ENCODE measurements around the gene ZRANB2. TPM values are rescaled to one million over a fixed set of nuclear protein-coding genes. Genes with fewer than 3 reads are reported as not detected.
A peak's percentile ranks its signal among the peaks of the same experiment; 100 is the strongest.

Gene ZRANB2
- total RNA-seq, 1 experiment from 2014 or later = 103 TPM

GRCh38 chr1:71093938-71094337 lies 13.1 kb upstream of the ZRANB2 start:
- Mint-ChIP-seq H3K27ac (no peak overlapping the region), H3K4me1 (peaks cover 0 to 5% of the 10 kb centered on the region in 2 experiments; a peak in 2 of 4 replicates), H3K4me3 (no peak overlapping the region), H3K9me3 (no peaks in the 10 kb centered on the region), H3K36me3 (ENCODE audit: insufficient read depth in 1 of 3, low read depth in 3 of 3) (no peaks in the 10 kb centered on the region), H3K27me3 (ENCODE audit: low read depth) (no peaks in the 10 kb centered on the region)
- Histone ChIP-seq H4K20me1 (ENCODE audit: control insufficient read depth, insufficient read depth, insufficient read length) (no peaks in the 10 kb centered on the region), H4K91ac (ENCODE audit: insufficient read length, low read depth, low read length) (no peak overlapping the region), H3K4me2 (ENCODE audit: insufficient read depth, insufficient read length, low read length) (no peak overlapping the region), H3K56ac (ENCODE audit: insufficient read length, low read depth, low read length) (no peak overlapping the region), H3K4me1 (ENCODE audit: insufficient read depth, low read length) (no peaks in the 10 kb centered on the region), H3K18ac (ENCODE audit: insufficient read length, low read depth, low read length) (no peak overlapping the region), H3K23ac (ENCODE audit: insufficient read length, low read depth, low read length) (no peak overlapping the region), H2BK120ac (ENCODE audit: low read depth, low read length, poor library complexity, severe bottlenecking) (no peak overlapping the region), H2BK20ac (ENCODE audit: low read depth, low read length, poor library complexity, severe bottlenecking) (no peak overlapping the region), H3K9me3 (ENCODE audit: control insufficient read depth, low read depth, low read length) (no peaks in the 10 kb centered on the region), H3K79me1 (ENCODE audit: insufficient read depth, low read depth, low read length, poor library complexity, severe bottlenecking) (no peaks in the 10 kb centered on the region), H2AK5ac (ENCODE audit: insufficient read length, low read length) (no peak overlapping the region), H3K27me3 (ENCODE audit: insufficient read depth, low read length) (no peaks in the 10 kb centered on the region), H4K8ac (replicated peaks; ENCODE audit: insufficient read length, low read depth, low read length) (no peak overlapping the region), H2AFZ (ENCODE audit: low read length) (no peak overlapping the region), H3K4ac (ENCODE audit: low read depth, low read length) (no peak overlapping the region), H2BK5ac (ENCODE audit: insufficient read length, low read length) (no peak overlapping the region), H3K23me2 (ENCODE audit: insufficient read length, low read depth, low read length, poor library complexity, severe bottlenecking) (no peaks in the 10 kb centered on the region), H4K5ac (ENCODE audit: insufficient read length, low read depth, low read length) (no peak overlapping the region), H3K79me2 (ENCODE audit: insufficient read depth, low read length) (no peaks in the 10 kb centered on the region), H3T11ph (ENCODE audit: low read length) (no peak overlapping the region), H3K9ac (ENCODE audit: extremely low read depth, insufficient read length, low read length) (no peak overlapping the region), H3K27ac (ENCODE audit: insufficient read length, low read depth, low read length) (no peak overlapping the region), H2BK12ac (ENCODE audit: insufficient read length, low read depth, low read length) (no peak overlapping the region), H2BK15ac (ENCODE audit: low read depth, low read length) (no peak overlapping the region), H3K14ac (ENCODE audit: insufficient read depth, low read length) (no peak overlapping the region)
- DNase-seq = no peak
- WGBS (ENCODE audit: extremely low coverage, insufficient read length, low lambda C conversion rate) = no CpG with 5 or more reads among the region's 1 CpG
- TF ChIP-seq CTCF (conservative IDR thresholded peaks at IDR 0.05) = peak; percentile 38; the same call in 1 of the 3 replicates
